ENCODE data around the gene EEF1A2.

DNA sequence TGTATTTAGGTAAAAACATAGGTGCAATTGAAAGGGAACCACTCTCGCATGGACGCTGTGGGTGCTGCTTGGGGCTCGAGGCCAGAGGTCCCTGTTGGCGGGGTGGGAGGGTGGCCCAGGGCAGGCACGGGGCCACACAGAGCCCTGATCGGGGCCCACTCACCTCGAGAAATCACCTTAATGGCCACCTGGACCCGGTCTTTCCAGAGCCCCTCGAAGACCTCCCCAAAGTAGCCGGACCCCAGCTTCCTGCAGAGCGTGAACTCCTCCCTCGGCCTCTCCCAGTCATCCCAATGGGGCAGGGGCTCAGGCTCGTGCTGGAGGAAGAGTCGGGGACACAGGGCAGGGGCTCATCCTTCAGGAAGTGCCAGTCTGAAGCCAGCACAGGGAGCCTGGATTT is 34.5 kb upstream of the EEF1A2 start:
- TF ChIP-seq YY1 (IDR thresholded peaks at IDR 0.05; ENCODE audit: low read depth) (no peak), TAF1 (IDR thresholded peaks at IDR 0.05; ENCODE audit: low read depth) (no peak), EP300 (IDR thresholded peaks at IDR 0.05; ENCODE audit: borderline replicate concordance) (no peak), TEAD4 (IDR thresholded peaks at IDR 0.05) (no peak), RAD21 (IDR thresholded peaks at IDR 0.05; ENCODE audit: low read depth) (no peak), FOXM1 (IDR thresholded peaks at IDR 0.05; ENCODE audit: borderline replicate concordance, low read depth) (no peak), CEBPB (IDR thresholded peaks at IDR 0.05) (no peak), EGR1 (IDR thresholded peaks at IDR 0.05) (no peak), NFIC (IDR thresholded peaks at IDR 0.05) (no peak), CREB1 (IDR thresholded peaks at IDR 0.05; ENCODE audit: low read depth) (no peak), REST (IDR thresholded peaks at IDR 0.05; ENCODE audit: low read depth) (no peak)
- TF ChIP-seq, protein P1, sequence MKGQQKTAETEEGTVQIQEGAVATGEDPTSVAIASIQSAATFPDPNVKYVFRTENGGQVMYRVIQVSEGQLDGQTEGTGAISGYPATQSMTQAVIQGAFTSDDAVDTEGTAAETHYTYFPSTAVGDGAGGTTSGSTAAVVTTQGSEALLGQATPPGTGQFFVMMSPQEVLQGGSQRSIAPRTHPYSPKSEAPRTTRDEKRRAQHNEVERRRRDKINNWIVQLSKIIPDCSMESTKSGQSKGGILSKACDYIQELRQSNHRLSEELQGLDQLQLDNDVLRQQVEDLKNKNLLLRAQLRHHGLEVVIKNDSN (IDR thresholded peaks at IDR 0.05), result no peak
- TF ChIP-seq, protein P2, sequence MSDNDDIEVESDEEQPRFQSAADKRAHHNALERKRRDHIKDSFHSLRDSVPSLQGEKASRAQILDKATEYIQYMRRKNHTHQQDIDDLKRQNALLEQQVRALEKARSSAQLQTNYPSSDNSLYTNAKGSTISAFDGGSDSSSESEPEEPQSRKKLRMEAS (IDR thresholded peaks at IDR 0.05), result no peak
